GM12892 (cell line): ENCODE measurements around the gene IFI27.

Experiments used
- POLR2A ChIP-seq: IDR thresholded peaks from 2 replicates; pipeline ENCODE4 v1.6.1; 2011; ENCODE audit warnings: low read depth, low read length, control low read depth
- TAF1 ChIP-seq: IDR thresholded peaks from 2 replicates; pipeline ENCODE4 v1.6.1; 2011; ENCODE audit warnings: low read depth, mild to moderate bottlenecking, control low read depth, low read length, borderline replicate concordance

GRCh38 chr14:94161981-94162380 is 51.4 kb downstream of the IFI27 start:
- TF ChIP-seq POLR2A, result no peak
- no peak for TF ChIP-seq TAF1
